GM21381 (cell line): Measurements from ENCODE around the gene RAMP3.
"Not testable (repeated sequence)": the region's sequence is repeated elsewhere in the genome, so short reads cannot be mapped to it uniquely, and the experiment has no call there.

ENCODE experiments used
- ATAC-seq: cut with Tn5 transposase; IDR thresholded peaks from one replicate; pipeline ENCODE4 v1.9.1; 2021; ENCODE audit warnings: mild to moderate bottlenecking, moderate library complexity; ENCODE audit not compliant: unreplicated experiment

Gene RAMP3

GRCh38 chr7:45157653-45158401 lies at the start of gene RAMP3:
Gene RAMP3 (plus strand): TSS chr7:45157791. CDS start chr7:45157829, 38 bp downstream.
- ATAC-seq, result no peak

- no peak for ATAC-seq
Observed at GRCh38 chr7:45108863-45109262, 48.7 kb upstream of the RAMP3 start.

GRCh38 chr7:45111298-45112223 lies 46.0 kb upstream of the RAMP3 start, which contains the start of gene TBRG4:
Gene TBRG4 (minus strand): TSS chr7:45111697. CDS start chr7:45109237, 2,460 bp downstream.
- peak; percentile 94 for ATAC-seq

GRCh38 chr7:45112648-45113047 lies 44.9 kb upstream of the RAMP3 start:
- ATAC-seq, result no peak

- ATAC-seq, result not testable (repeated sequence)
Observed at GRCh38 chr7:45114257-45114656, 43.3 kb upstream of the RAMP3 start.

- ATAC-seq, result no peak
Observed at GRCh38 chr7:45114926-45115325, 42.7 kb upstream of the RAMP3 start.

GRCh38 chr7:45116048-45116447 lies 41.5 kb upstream of the RAMP3 start:
- ATAC-seq, result no peak

GRCh38 chr7:45117582-45117981 lies 40.0 kb upstream of the RAMP3 start:
- ATAC-seq, result no peak

- no peak for ATAC-seq
Observed at GRCh38 chr7:45118292-45118691, 39.3 kb upstream of the RAMP3 start.

- ATAC-seq, result no peak
Observed at GRCh38 chr7:45118889-45119331, 38.7 kb upstream of the RAMP3 start.

GRCh38 chr7:45119550-45119949 lies 38.0 kb upstream of the RAMP3 start:
- no peak for ATAC-seq

- ATAC-seq, result no peak
Observed at GRCh38 chr7:45122975-45123860, 34.4 kb upstream of the RAMP3 start.

GRCh38 chr7:45123913-45124710 lies 33.5 kb upstream of the RAMP3 start:
- ATAC-seq, result no peak

GRCh38 chr7:45125193-45125904 lies 32.2 kb upstream of the RAMP3 start:
- no peak for ATAC-seq

GRCh38 chr7:45126201-45126600 lies 31.4 kb upstream of the RAMP3 start:
- ATAC-seq, result no peak

- ATAC-seq, result no peak
Observed at GRCh38 chr7:45126920-45127319, 30.7 kb upstream of the RAMP3 start.

- ATAC-seq, result no peak
Observed at GRCh38 chr7:45129181-45129800, 28.3 kb upstream of the RAMP3 start.

GRCh38 chr7:45129906-45130305 lies 27.7 kb upstream of the RAMP3 start:
- ATAC-seq, result no peak

GRCh38 chr7:45130910-45131309 lies 26.7 kb upstream of the RAMP3 start:
- no peak for ATAC-seq
